Keratinocyte (primary cell): ENCODE measurements around the gene CFAP46.

Experiments used
- CTCF ChIP-seq, 3 experiments: IDR thresholded peaks in 1 of 3; conservative IDR thresholded peaks in 1 of 3; optimal IDR thresholded peaks in 1 of 3; 2 replicates in 2 of 3; 3 replicates in 1 of 3; pipeline versions ENCODE3 to v1.5.1; 2011; ENCODE audit warnings: low read length in 3 of 3, mild to moderate bottlenecking in 3 of 3, moderate library complexity in 2 of 3, control low read depth in 1 of 3, inconsistent platforms in 1 of 3; ENCODE audit not compliant: insufficient read depth in 2 of 3; ENCODE audit errors: extremely low read depth in 1 of 3
- EZH2 ChIP-seq: IDR thresholded peaks from one replicate; pipeline ENCODE4 v1.6.1; 2012; ENCODE audit warnings: inconsistent platforms, mild to moderate bottlenecking, low read length, moderate library complexity

GRCh38 chr10:132927824-132928223, 14.5 kb downstream of the CFAP46 start:
- no peak for TF ChIP-seq CTCF (optimal IDR thresholded peaks at IDR 0.05 in 1 of 3, IDR thresholded peaks at IDR 0.05 in 1 of 3, conservative IDR thresholded peaks at IDR 0.05 in 1 of 3; ENCODE audit: extremely low read depth in 1 of 3, insufficient read depth in 2 of 3, low read length in 3 of 3)
- no peak for TF ChIP-seq EZH2
